GM21526 (cell line): ENCODE measurements around the gene IL17RC.

Source experiments
- ATAC-seq: cut with Tn5 transposase; IDR thresholded peaks from one replicate; pipeline ENCODE4 v1.9.1; 2021; ENCODE audit warnings: moderate library complexity; ENCODE audit not compliant: unreplicated experiment, low FRiP score

The IL17RC gene

GRCh38 chr3:9942934-9943690, 26.2 kb downstream of the IL17RC start:
- no peak for ATAC-seq

- ATAC-seq, result no peak
Measured at GRCh38 chr3:9944271-9944670, 27.4 kb downstream of the IL17RC start.

GRCh38 chr3:9945358-9945757, 28.5 kb downstream of the IL17RC start:
- no peak for ATAC-seq

- no peak for ATAC-seq
Measured at GRCh38 chr3:9946112-9947024, 29.5 kb downstream of the IL17RC start.

- no peak for ATAC-seq
Measured at GRCh38 chr3:9947025-9947995, 30.4 kb downstream of the IL17RC start.

- ATAC-seq, result no peak
Measured at GRCh38 chr3:9948586-9948985, 31.7 kb downstream of the IL17RC start.

GRCh38 chr3:9949115-9949514, 32.2 kb downstream of the IL17RC start:
- no peak for ATAC-seq

- ATAC-seq, result no peak
Measured at GRCh38 chr3:9949626-9950025, 32.7 kb downstream of the IL17RC start.

GRCh38 chr3:9951126-9951525, 34.2 kb downstream of the IL17RC start:
- peak; percentile 21 for ATAC-seq

- ATAC-seq, result peak; percentile 12
Measured at GRCh38 chr3:9951598-9951961, 34.7 kb downstream of the IL17RC start.

GRCh38 chr3:9951962-9952805, 35.3 kb downstream of the IL17RC start, which contains the start of gene PRRT3:
Gene PRRT3 (minus strand): TSS chr3:9952408. CDS start chr3:9950115, 2,293 bp downstream.
- peak; percentile 58 for ATAC-seq

- no peak for ATAC-seq
Measured at GRCh38 chr3:9955067-9955502, 38.2 kb downstream of the IL17RC start.

- no peak for ATAC-seq
Measured at GRCh38 chr3:9955611-9956352, 38.9 kb downstream of the IL17RC start.

- ATAC-seq, result no peak
Measured at GRCh38 chr3:9957214-9957613, 40.3 kb downstream of the IL17RC start.

GRCh38 chr3:9965200-9965875, 48.4 kb downstream of the IL17RC start:
- no peak for ATAC-seq

GRCh38 chr3:9966841-9967240, 49.9 kb downstream of the IL17RC start:
- ATAC-seq, result no peak

GRCh38 chr3:9969632-9970019, 52.7 kb downstream of the IL17RC start:
- ATAC-seq, result no peak

GRCh38 chr3:9970020-9970652, 53.2 kb downstream of the IL17RC start:
- no peak for ATAC-seq
